Spleen (tissue), 7 donors: ENCODE measurements around the gene CSNK2A2.

Experiments used
- CTCF ChIP-seq, 11 experiments: fragments of 200-600 bp in 7 of 11; fragments of 450-650 bp in 4 of 11; sonication (generic) in 4 of 11; IDR thresholded peaks in 8 of 11; conservative IDR thresholded peaks in 3 of 11; 1 replicate in 7 of 11; 2 replicates in 4 of 11; pipeline versions ENCODE4 v1.4.0 to v1.8.0; 2016 to 2021; ENCODE audit warnings: antibody characterized with exemption in 11 of 11, inconsistent platforms in 4 of 11, mild to moderate bottlenecking in 1 of 11
- POLR2AphosphoS5 ChIP-seq, 3 donors: sonication (generic); formaldehyde crosslinking; IDR thresholded peaks; one replicate each; pipeline ENCODE4 v1.5.1; 2017; ENCODE audit warnings: antibody characterized with exemption in 3 of 3
- donor health status: DM: no; HTN: no; CAD: no; lungs with moderate emphysema.
- donor health status: DM: no; HTN: no; CAD: no.
- donor health status: DM: no; HTN: no; CAD: no.

- TF ChIP-seq CTCF (IDR thresholded peaks at IDR 0.05 in 8 of 11, conservative IDR thresholded peaks at IDR 0.05 in 3 of 11) (no peak), POLR2AphosphoS5 (IDR thresholded peaks at IDR 0.05) (no peak)
Measured at GRCh38 chr16:58116529-58116928, 81.4 kb downstream of the CSNK2A2 start.
